Right lobe of liver (tissue), 4 donors: Measurements from ENCODE around the gene MAP3K5.

ENCODE experiments used
- CTCF ChIP-seq, 4 donors: fragments of 200-600 bp in 3 of 4; fragments of 450-650 bp in 1 of 4; IDR thresholded peaks; one replicate each; pipeline versions ENCODE4 v1.5.1 to v1.8.0; 2016 to 2022; ENCODE audit warnings: antibody characterized with exemption in 4 of 4, mild to moderate bottlenecking in 2 of 4
- POLR2A ChIP-seq: fragments of 450-650 bp; IDR thresholded peaks from one replicate; pipeline ENCODE4 v1.6.1; 2017; ENCODE audit warnings: antibody characterized with exemption, mild to moderate bottlenecking
- donor health status: DM: no; HTN: no; CAD: no.
- donor health status: DM: no; HTN: no; CAD: no.
- donor health status: DM: no; HTN: yes; CAD: no.

GRCh38 chr6:136654086-136654485, 138.2 kb downstream of the MAP3K5 start:
- TF ChIP-seq CTCF (IDR thresholded peaks at IDR 0.05) (no peak), POLR2A (no peak)
